Adrenal gland (tissue), 12 donors: ENCODE measurements around the gene SMYD2. TPM values are rescaled to one million over a fixed set of nuclear protein-coding genes. Genes with fewer than 3 reads are reported as not detected.

ENCODE experiments used
- DNase-seq, 7 donors: peaks; one replicate each; pipeline ENCODE4 v3.0.0-alpha.2; 2019 to 2020
- H3K27ac ChIP-seq, 5 donors: fragments of 200-600 bp; sonication (generic) in 4 of 5; 1 replicate in 3 of 5; 2 replicates in 2 of 5; pipeline versions ENCODE4 v1.5.1 to v1.8.0; 2016 to 2020; ENCODE audit warnings: mild to moderate bottlenecking in 1 of 5
- H3K27me3 ChIP-seq: fragments of 200-600 bp; 2 replicates; pipeline ENCODE4 v1.8.0; 2021
- H3K36me3 ChIP-seq, 2 donors: fragments of 200-600 bp; replicated peaks in 1 of 2; 1 replicate in 1 of 2; 2 replicates in 1 of 2; pipeline versions ENCODE4 v1.5.1 to v1.8.0; 2018 to 2022
- H3K4me1 ChIP-seq, 2 donors: fragments of 200-600 bp; replicated peaks in 1 of 2; 1 replicate in 1 of 2; 2 replicates in 1 of 2; pipeline versions ENCODE4 v1.5.1 to v1.8.0; 2018 to 2021
- H3K4me3 ChIP-seq, 4 donors: fragments of 200-600 bp; sonication (generic) in 3 of 4; one replicate each; pipeline ENCODE4 v1.5.1; 2016 to 2018
- H3K9me3 ChIP-seq, 3 donors: fragments of 200-600 bp; sonication (generic) in 1 of 3; replicated peaks in 1 of 3; 1 replicate in 2 of 3; 2 replicates in 1 of 3; pipeline versions ENCODE4 v1.5.1 to v1.8.0; 2016 to 2021
- POLR2A ChIP-seq, 2 donors: fragments of 450-650 bp; IDR thresholded peaks; one replicate each; pipeline ENCODE4 v1.6.1; 2017; ENCODE audit warnings: antibody characterized with exemption in 2 of 2, mild to moderate bottlenecking in 2 of 2, moderate library complexity in 1 of 2
- WGBS, 4 donors: extraction: QIAGEN DNeasy Blood & Tissue Kit in 2 of 4; methylation state at CpG; one replicate each; pipeline versions ENCODE4 v1.1.5 to v1.1.7; 2013 to 2017; 5-methylcytosine and 5-hydroxymethylcytosine counted together
- intact Hi-C, 2 donors: fragments of 100-400 bp; cut with DNase I; formaldehyde crosslinking; loops; one replicate each; pipeline versions ENCODE4 v1.14.1 to v1.15.0; 2022 to 2023
- polyA plus RNA-seq, 3 donors: library from polyadenylated mRNA; stranded (reverse); fragments of 200-250 nt in 2 of 3; fragments of 350-450 nt in 1 of 3; fragmentation: Illumina TruSeq in 1 of 3; extraction: RNeasy Lipid Tissue Mini Kit (QIAGEN cat#74804) in 1 of 3; gene quantifications; one replicate each; pipeline ENCODE4 v1.2.3, GENCODE V29; 2013 to 2014
- total RNA-seq, 9 donors: library from RNA; depleted of rRNA in 4 of 9; stranded (reverse); fragments of >200 nt in 4 of 9; fragments of 120-200 nt in 1 of 9; fragmentation: NEBNext Ultra II Directional in 1 of 9; extraction: Animal tissue kit (Norgen Biotek cat#: 25700) in 1 of 9; gene quantifications; one replicate each; pipeline versions ENCODE4 v1.1.0 to v1.2.4, GENCODE V29; 2013 to 2023
- TF ChIP-seq, protein P1 (sequence below), 6 experiments: fragments of 450-650 bp in 4 of 6; fragments of 200-600 bp in 2 of 6; sonication (generic) in 1 of 6; IDR thresholded peaks; 1 replicate in 5 of 6; 2 replicates in 1 of 6; pipeline versions ENCODE4 v1.5.1 to v1.8.0; 2016 to 2021; ENCODE audit warnings: antibody characterized with exemption in 6 of 6, mild to moderate bottlenecking in 2 of 6, moderate library complexity in 1 of 6
- donor health status: healthy with polysubstance abuse.
- donor health status: Bipolar disorder and iron deficiency.
- donor health status: DM: yes; HTN: yes; CAD: no.
- donor health status: DM: no; HTN: no; CAD: no.
- donor health status: DM: no; HTN: no; CAD: no.
- donor health status: DM: yes; HTN: yes; CAD: no.

Gene SMYD2
- total and polyA plus RNA-seq, 12 donors: 11.4 to 67.9 (median 23.2) TPM

DNA sequence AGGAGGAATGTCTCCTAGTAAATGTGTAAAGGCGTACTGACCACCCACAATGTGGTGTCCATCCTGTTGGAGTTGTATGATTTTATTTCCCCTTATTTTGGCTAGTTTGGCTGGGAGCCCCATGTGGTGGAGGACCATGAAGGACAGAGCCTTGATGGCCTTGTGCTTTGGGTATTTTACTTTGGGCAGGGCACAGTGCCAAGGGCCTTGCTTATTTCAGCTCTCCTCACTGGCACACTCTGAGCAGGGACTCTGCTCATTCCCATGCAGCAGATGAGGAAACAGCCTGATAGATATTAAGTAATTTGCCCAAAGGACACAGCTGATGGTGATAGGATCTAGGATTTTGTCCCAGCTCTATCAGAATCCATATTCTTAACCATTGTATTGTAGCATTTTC is 50.2 kb downstream of the SMYD2 start:
- H3K36me3 ChIP-seq: no peaks in the 10 kb centered on the region
- H3K4me1 ChIP-seq: peaks cover 0 to 10% of the 10 kb centered on the region in 2 donors
- TF ChIP-seq, protein P1, sequence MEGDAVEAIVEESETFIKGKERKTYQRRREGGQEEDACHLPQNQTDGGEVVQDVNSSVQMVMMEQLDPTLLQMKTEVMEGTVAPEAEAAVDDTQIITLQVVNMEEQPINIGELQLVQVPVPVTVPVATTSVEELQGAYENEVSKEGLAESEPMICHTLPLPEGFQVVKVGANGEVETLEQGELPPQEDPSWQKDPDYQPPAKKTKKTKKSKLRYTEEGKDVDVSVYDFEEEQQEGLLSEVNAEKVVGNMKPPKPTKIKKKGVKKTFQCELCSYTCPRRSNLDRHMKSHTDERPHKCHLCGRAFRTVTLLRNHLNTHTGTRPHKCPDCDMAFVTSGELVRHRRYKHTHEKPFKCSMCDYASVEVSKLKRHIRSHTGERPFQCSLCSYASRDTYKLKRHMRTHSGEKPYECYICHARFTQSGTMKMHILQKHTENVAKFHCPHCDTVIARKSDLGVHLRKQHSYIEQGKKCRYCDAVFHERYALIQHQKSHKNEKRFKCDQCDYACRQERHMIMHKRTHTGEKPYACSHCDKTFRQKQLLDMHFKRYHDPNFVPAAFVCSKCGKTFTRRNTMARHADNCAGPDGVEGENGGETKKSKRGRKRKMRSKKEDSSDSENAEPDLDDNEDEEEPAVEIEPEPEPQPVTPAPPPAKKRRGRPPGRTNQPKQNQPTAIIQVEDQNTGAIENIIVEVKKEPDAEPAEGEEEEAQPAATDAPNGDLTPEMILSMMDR (IDR thresholded peaks at IDR 0.05): no peak
- TF ChIP-seq POLR2A (IDR thresholded peaks at IDR 0.05): no peak
- peak in 6 of 7 donors; percentile 31 to 63 (median 54) for DNase-seq
- H3K27me3 ChIP-seq: no peaks in the 10 kb centered on the region
- H3K27ac ChIP-seq: no peak overlapping the region
- no peaks in the 10 kb centered on the region for H3K9me3 ChIP-seq
- H3K4me3 ChIP-seq: no peak overlapping the region
- WGBS, 4 donors: 91 to 100% (median 98%) methylated on average over 1 of the region's 1 CpG
- intact Hi-C loops: loop anchor here (5.0 to 10.0 kb wide), 2 partner anchors 256 to 1194 kb away; no protein-coding TSS in a partner anchor

GRCh38 chr1:214331827-214332423 is 51.0 kb downstream of the SMYD2 start:
- H3K4me3 ChIP-seq: no peak overlapping the region
- peak in 1 of 7 donors; percentile 62 for DNase-seq
- no peak overlapping the region for H3K27ac ChIP-seq
- no peak for TF ChIP-seq POLR2A (IDR thresholded peaks at IDR 0.05)
- TF ChIP-seq, protein P1 (IDR thresholded peaks at IDR 0.05): peak; percentile 23 to 61 (median 52)
- H3K27me3 ChIP-seq: no peaks in the 10 kb centered on the region
- 73 to 84% (median 77%) methylated on average over 9 of the region's 9 CpGs for WGBS, 4 donors
- no peaks in the 10 kb centered on the region for H3K9me3 ChIP-seq
- H3K36me3 ChIP-seq: no peaks in the 10 kb centered on the region
- intact Hi-C loops: loop anchor here (5.0 to 10.0 kb wide), 2 partner anchors 255 to 1193 kb away; no protein-coding TSS in a partner anchor
- H3K4me1 ChIP-seq: peaks cover 0 to 8% of the 10 kb centered on the region in 2 donors

DNA sequence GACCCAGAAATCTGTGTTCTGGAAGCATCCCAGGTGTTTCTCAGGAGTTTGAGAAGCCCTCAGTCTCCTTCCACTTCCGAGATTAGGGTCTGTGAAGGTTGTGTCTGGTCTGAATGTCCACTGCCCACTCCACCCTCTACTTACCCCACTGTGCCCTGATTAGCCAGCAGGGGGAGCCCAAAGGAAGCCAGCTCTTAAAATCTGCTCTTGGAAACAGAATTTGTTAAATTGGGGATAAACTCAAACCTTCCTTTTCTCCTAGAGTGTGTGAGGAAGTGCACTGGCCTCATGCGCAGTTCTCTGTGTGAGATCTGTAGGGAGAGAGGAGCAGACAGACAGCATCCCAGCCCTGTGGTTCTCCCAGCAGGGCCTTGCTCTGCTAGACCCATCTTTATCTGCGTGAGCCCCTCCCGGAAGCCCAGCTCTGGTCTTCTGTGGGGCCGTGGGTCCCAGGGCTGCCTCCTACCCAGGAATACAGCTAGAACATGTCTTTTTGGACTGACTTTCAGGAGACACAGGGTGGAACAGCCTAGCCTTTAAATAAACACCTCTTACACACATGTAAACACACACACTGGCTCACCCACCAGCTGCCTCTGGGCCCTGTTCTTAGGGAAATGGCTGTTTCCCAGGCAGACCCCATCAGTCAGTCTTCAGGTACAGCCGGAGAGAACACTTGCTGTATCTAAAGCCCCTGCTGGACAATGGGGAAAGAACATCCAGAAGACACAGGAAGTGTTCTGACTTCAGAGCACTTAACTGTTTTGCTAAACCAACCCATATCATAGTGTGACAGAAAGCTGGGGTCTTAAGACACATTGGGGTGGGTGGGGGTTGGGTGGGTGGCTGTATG is 52.2 kb downstream of the SMYD2 start:
- no peak overlapping the region for H3K4me3 ChIP-seq
- H3K4me1 ChIP-seq: no peaks in the 10 kb centered on the region
- no peaks in the 10 kb centered on the region for H3K9me3 ChIP-seq
- no peaks in the 10 kb centered on the region for H3K36me3 ChIP-seq
- intact Hi-C loops: loop anchor here (5.0 to 10.0 kb wide), 2 partner anchors 254 to 1192 kb away; no protein-coding TSS in a partner anchor
- no peak overlapping the region for H3K27ac ChIP-seq
- no peaks in the 10 kb centered on the region for H3K27me3 ChIP-seq
- no peak for TF ChIP-seq POLR2A (IDR thresholded peaks at IDR 0.05)
- TF ChIP-seq, protein P1 (IDR thresholded peaks at IDR 0.05): peak; percentile 78 to 89 (median 82)
- WGBS, 4 donors: 62 to 73% (median 66%) methylated on average over 4 to 6 of the region's 6 CpGs
- peak; percentile 50 to 84 (median 70) for DNase-seq

GRCh38 chr1:214335567-214335966 is 54.6 kb downstream of the SMYD2 start:
- no peaks in the 10 kb centered on the region for H3K27me3 ChIP-seq
- 95 to 98% (median 96%) methylated on average over 4 of the region's 4 CpGs for WGBS, 4 donors
- no peak for TF ChIP-seq POLR2A (IDR thresholded peaks at IDR 0.05)
- TF ChIP-seq, protein P1 (IDR thresholded peaks at IDR 0.05): no peak
- H3K4me1 ChIP-seq: no peaks in the 10 kb centered on the region
- DNase-seq: no peak
- no peak overlapping the region for H3K4me3 ChIP-seq
- no peaks in the 10 kb centered on the region for H3K9me3 ChIP-seq
- H3K36me3 ChIP-seq: no peaks in the 10 kb centered on the region
- no peak overlapping the region for H3K27ac ChIP-seq
- intact Hi-C loops: loop anchor here in 1 of 2 donors (10.0 kb wide), 1 partner anchor 1189 kb away; no protein-coding TSS in a partner anchor
